ENCODE data around the gene MRAS.

The MRAS gene

GRCh38 chr3:138347960-138348753 lies at the start of gene MRAS:
Gene MRAS, plus strand, starts transcription at chr3:138348579. Its CDS starts 24,305 bp downstream, at chr3:138372884.
- FAIRE-seq, result no peak

- FAIRE-seq, result no peak
These were observed 47.7 kb upstream of the MRAS start for GRCh38 chr3:138300647-138301046.

GRCh38 chr3:138303474-138303873 lies 44.9 kb upstream of the MRAS start:
- no peak for FAIRE-seq

GRCh38 chr3:138307899-138308298 lies 40.5 kb upstream of the MRAS start:
- FAIRE-seq, result no peak

- FAIRE-seq, result no peak
These were observed 39.6 kb upstream of the MRAS start for GRCh38 chr3:138308783-138309182.

GRCh38 chr3:138310494-138310893 lies 37.9 kb upstream of the MRAS start:
- FAIRE-seq, result no peak

GRCh38 chr3:138314751-138315150 lies 33.6 kb upstream of the MRAS start:
- no peak for FAIRE-seq

GRCh38 chr3:138317687-138318086 lies 30.7 kb upstream of the MRAS start:
- no peak for FAIRE-seq

- FAIRE-seq, result no peak
These were observed 24.4 kb upstream of the MRAS start for GRCh38 chr3:138323971-138324370.

GRCh38 chr3:138325990-138326389 lies 22.4 kb upstream of the MRAS start:
- FAIRE-seq, result no peak

GRCh38 chr3:138326866-138327595 lies 21.3 kb upstream of the MRAS start:
- FAIRE-seq, result no peak

GRCh38 chr3:138327831-138328230 lies 20.5 kb upstream of the MRAS start:
- no peak for FAIRE-seq

- no peak for FAIRE-seq
These were observed 20.0 kb upstream of the MRAS start for GRCh38 chr3:138328341-138328740.

- FAIRE-seq, result no peak
These were observed 19.0 kb upstream of the MRAS start, which contains the start of gene NME9 for GRCh38 chr3:138329127-138329983. Gene NME9, minus strand, starts transcription at chr3:138329851. Its CDS starts 516 bp downstream, at chr3:138329335.

GRCh38 chr3:138329984-138330293 lies 18.4 kb upstream of the MRAS start:
- FAIRE-seq, result no peak

- no peak for FAIRE-seq
These were observed 17.1 kb upstream of the MRAS start for GRCh38 chr3:138331143-138331894.

GRCh38 chr3:138332472-138333073 lies 15.8 kb upstream of the MRAS start:
- peak; percentile 54 for FAIRE-seq

- no peak for FAIRE-seq
These were observed 13.8 kb upstream of the MRAS start for GRCh38 chr3:138334608-138335007.

GRCh38 chr3:138336454-138336999 lies 11.9 kb upstream of the MRAS start:
- no peak for FAIRE-seq

GRCh38 chr3:138338244-138338643 lies 10.1 kb upstream of the MRAS start:
- FAIRE-seq, result no peak

- no peak for FAIRE-seq
These were observed 9.6 kb upstream of the MRAS start for GRCh38 chr3:138338811-138339210.

GRCh38 chr3:138340511-138340910 lies 7.9 kb upstream of the MRAS start:
- no peak for FAIRE-seq

All from endometrium (tissue), 2 donors.